Dendritic cell treated with granulocyte-macrophage colony-stimulating factor and Interleukin-4, amounts not matched to agents 40 ng/mL and 50 ng/mL, for 4 days (primary cell): Measurements from ENCODE around the gene TAF1B.

Experiments used
- H3K27ac Mint-ChIP-seq: one replicate; pipeline ENCODE4 v1.8.0; 2022; ENCODE audit warnings: mild to moderate bottlenecking, mixed read lengths
- H3K27me3 Mint-ChIP-seq: one replicate; pipeline ENCODE4 v1.8.0; 2022; ENCODE audit warnings: mild to moderate bottlenecking, mixed read lengths
- H3K36me3 Mint-ChIP-seq: one replicate; pipeline ENCODE4 v1.8.0; 2022; ENCODE audit warnings: low read depth, mixed read lengths
- H3K4me1 Mint-ChIP-seq: one replicate; pipeline ENCODE4 v1.8.0; 2022; ENCODE audit warnings: low read depth, mixed read lengths
- H3K4me3 Mint-ChIP-seq: one replicate; pipeline ENCODE4 v1.8.0; 2022; ENCODE audit warnings: mild to moderate bottlenecking, moderate library complexity, mixed read lengths
- H3K9me3 Mint-ChIP-seq: one replicate; pipeline ENCODE4 v1.8.0; 2022; ENCODE audit warnings: mixed read lengths
- intact Hi-C: fragments of 100-400 bp; cut with micrococcal nuclease; formaldehyde crosslinking; loops from one replicate; pipeline ENCODE4 v1.15.0; 2022

Gene TAF1B

DNA sequence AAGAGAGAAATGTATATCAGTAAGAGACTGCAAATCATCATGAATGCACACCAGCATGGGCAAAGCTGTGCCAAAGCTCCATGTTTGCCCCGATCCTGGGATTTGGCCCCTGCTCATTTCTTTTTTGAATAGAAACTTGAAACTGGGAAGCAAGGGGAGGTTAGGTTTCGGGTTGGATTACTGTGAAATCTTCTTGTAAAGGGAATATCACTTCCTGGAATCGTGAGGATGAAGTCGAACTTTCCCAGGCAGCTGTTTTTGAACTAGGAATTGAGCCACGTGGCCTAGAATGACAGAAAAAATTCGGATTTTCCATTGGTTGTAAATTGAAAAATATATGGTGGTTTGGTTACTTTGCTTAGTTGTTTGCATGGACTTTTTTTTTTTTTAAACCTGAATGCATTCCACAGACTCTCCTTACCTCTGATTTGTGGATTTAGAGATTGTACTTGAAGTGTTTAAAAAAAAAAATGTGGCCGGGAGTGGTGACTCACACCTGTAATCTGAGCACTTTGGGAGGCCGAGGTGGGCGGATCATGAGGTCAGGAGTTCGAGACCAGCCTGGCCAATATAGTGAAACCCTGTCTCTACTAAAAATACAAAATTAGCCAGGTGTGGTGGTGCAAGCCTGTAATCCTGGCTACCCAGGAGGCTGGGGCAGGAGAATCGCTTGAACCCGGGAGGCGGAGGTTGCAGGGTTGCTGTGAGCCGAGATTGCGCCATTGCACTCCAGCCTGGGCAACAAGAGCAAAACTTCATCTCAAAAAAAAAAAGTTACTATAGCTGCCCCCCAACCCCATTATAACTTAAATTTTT lies 140.3 kb downstream of the TAF1B start:
- no peaks in the 10 kb centered on the region for H3K36me3 Mint-ChIP-seq
- H3K4me1 Mint-ChIP-seq = peaks cover 26% of the 10 kb centered on the region
- intact Hi-C loops = loop anchor here (1.0 kb wide), 1 partner anchor 65 kb away; no protein-coding TSS in a partner anchor
- no peaks in the 10 kb centered on the region for H3K9me3 Mint-ChIP-seq
- H3K4me3 Mint-ChIP-seq = no peak overlapping the region
- H3K27ac Mint-ChIP-seq = peak overlapping the region; percentile 55
- H3K27me3 Mint-ChIP-seq = peaks cover 8% of the 10 kb centered on the region
